ENCODE results near the gene LPCAT2. TPM values are rescaled to one million over a fixed set of nuclear protein-coding genes. Genes with fewer than 3 reads are reported as not detected.

The LPCAT2 gene
- total and polyA plus RNA-seq, 2 of the 13 experiments (the other 11 are each of a cell fraction or from before 2014, with no cell fraction given) = 9.9 to 17.6 TPM

GRCh38 chr16:55502801-55503366 is 6.0 kb upstream of the LPCAT2 start (continued):
- 0 out of 2 replicates have a peak, but pooled peaks have one; percentile 37 for TF ChIP-seq SAP130 (CRISPR knock-in tag; IDR thresholded peaks at IDR 0.05; ENCODE audit: low read depth)
- TF ChIP-seq NR2F1 (CRISPR knock-in tag; IDR thresholded peaks at IDR 0.05) = peak; percentile 23 to 63; a peak in 2 of 4 replicates
- TF ChIP-seq TBX2 (CRISPR knock-in tag; IDR thresholded peaks at IDR 0.05; ENCODE audit: borderline replicate concordance) = peak; percentile 48; the same call in 1 of the 2 replicates
- TF ChIP-seq, protein P1, sequence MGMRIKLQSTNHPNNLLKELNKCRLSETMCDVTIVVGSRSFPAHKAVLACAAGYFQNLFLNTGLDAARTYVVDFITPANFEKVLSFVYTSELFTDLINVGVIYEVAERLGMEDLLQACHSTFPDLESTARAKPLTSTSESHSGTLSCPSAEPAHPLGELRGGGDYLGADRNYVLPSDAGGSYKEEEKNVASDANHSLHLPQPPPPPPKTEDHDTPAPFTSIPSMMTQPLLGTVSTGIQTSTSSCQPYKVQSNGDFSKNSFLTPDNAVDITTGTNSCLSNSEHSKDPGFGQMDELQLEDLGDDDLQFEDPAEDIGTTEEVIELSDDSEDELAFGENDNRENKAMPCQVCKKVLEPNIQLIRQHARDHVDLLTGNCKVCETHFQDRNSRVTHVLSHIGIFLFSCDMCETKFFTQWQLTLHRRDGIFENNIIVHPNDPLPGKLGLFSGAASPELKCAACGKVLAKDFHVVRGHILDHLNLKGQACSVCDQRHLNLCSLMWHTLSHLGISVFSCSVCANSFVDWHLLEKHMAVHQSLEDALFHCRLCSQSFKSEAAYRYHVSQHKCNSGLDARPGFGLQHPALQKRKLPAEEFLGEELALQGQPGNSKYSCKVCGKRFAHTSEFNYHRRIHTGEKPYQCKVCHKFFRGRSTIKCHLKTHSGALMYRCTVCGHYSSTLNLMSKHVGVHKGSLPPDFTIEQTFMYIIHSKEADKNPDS (CRISPR knock-in tag; IDR thresholded peaks at IDR 0.05) = no peak
- no peak for TF ChIP-seq ZBTB49 (CRISPR knock-in tag; IDR thresholded peaks at IDR 0.05; ENCODE audit: borderline replicate concordance)
- no peak for TF ChIP-seq HNRNPUL1 (IDR thresholded peaks at IDR 0.05; ENCODE audit: low read depth, low read length)
- TF ChIP-seq EZH2 (conservative IDR thresholded peaks at IDR 0.05; ENCODE audit: low read depth, low read length) = no peak
- TF ChIP-seq ZFY (CRISPR knock-in tag; IDR thresholded peaks at IDR 0.05) = peak; percentile 54
- TF ChIP-seq CENPBD1 (CRISPR knock-in tag; IDR thresholded peaks at IDR 0.05; ENCODE audit: borderline replicate concordance, low read depth) = no peak
- peak; percentile 39; the same call in 1 of the 2 replicates for TF ChIP-seq SKIL (CRISPR knock-in tag; IDR thresholded peaks at IDR 0.05; ENCODE audit: borderline replicate concordance)
- no peak for TF ChIP-seq POLR2AphosphoS5 (IDR thresholded peaks at IDR 0.05; ENCODE audit: low read depth, low read length)
- no peak for TF ChIP-seq TBL1XR1 (IDR thresholded peaks at IDR 0.05; ENCODE audit: borderline replicate concordance, low read length, partially characterized antibody)
- TF ChIP-seq ZNF20 (CRISPR knock-in tag; IDR thresholded peaks at IDR 0.05) = no peak
- no peak for TF ChIP-seq RAD51 (IDR thresholded peaks at IDR 0.05; ENCODE audit: borderline replicate concordance)
- TF ChIP-seq, protein P2, sequence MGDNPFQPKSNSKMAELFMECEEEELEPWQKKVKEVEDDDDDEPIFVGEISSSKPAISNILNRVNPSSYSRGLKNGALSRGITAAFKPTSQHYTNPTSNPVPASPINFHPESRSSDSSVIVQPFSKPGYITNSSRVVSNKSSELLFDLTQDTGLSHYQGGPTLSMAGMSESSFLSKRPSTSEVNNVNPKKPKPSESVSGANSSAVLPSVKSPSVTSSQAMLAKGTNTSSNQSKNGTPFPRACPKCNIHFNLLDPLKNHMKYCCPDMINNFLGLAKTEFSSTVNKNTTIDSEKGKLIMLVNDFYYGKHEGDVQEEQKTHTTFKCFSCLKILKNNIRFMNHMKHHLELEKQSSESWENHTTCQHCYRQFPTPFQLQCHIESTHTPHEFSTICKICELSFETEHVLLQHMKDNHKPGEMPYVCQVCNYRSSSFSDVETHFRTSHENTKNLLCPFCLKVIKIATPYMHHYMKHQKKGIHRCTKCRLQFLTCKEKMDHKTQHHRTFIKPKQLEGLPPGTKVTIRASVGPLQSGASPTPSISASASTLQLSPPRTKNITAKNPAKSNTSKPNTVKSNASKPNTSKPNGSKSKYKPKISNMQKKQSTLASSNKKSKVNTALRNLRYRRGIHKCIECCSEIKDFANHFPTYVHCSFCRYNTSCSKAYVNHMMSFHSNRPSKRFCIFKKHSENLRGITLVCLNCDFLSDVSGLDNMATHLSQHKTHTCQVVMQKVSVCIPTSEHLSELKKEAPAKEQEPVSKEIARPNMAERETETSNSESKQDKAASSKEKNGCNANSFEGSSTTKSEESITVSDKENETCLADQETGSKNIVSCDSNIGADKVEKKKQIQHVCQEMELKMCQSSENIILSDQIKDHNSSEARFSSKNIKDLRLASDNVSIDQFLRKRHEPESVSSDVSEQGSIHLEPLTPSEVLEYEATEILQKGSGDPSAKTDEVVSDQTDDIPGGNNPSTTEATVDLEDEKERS (CRISPR knock-in tag; IDR thresholded peaks at IDR 0.05) = no peak
- TF ChIP-seq CREBL2 (CRISPR knock-in tag; IDR thresholded peaks at IDR 0.05; ENCODE audit: borderline replicate concordance) = no peak
- TF ChIP-seq ZNF7 (CRISPR knock-in tag; IDR thresholded peaks at IDR 0.05) = no peak
- no peak for TF ChIP-seq AGO2 (optimal IDR thresholded peaks at IDR 0.05; ENCODE audit: low read depth, low read length)
- TF ChIP-seq NFIB (CRISPR knock-in tag; IDR thresholded peaks at IDR 0.05; ENCODE audit: borderline replicate concordance) = no peak

Measured in HepG2 (cell line).